SK-N-SH (cell line): ENCODE data around the gene NAT8L. TPM values are rescaled to one million over a fixed set of nuclear protein-coding genes. Genes with fewer than 3 reads are reported as not detected.

Experiments used
- CTCF ChIA-PET: fragments of 300-600, 350-600 bp; formaldehyde crosslinking; extraction: SDS; loops from one replicate; lab custom pipeline; 2021; lab: Yijun Ruan, JAX
- POLR2A ChIA-PET: fragments of 350-600 bp; sonication (Branson Sonifier 250); formaldehyde crosslinking; extraction: SDS; loops from one replicate; lab custom pipeline; 2020; ENCODE audit warnings: antibody characterized with exemption, inconsistent platforms; lab: Yijun Ruan, JAX
- DNase-seq: peaks from one replicate; pipeline ENCODE4 v3.0.0; 2012
- H2AFZ ChIP-seq: fragments of 200-600 bp; sonication (generic); 2 replicates; pipeline ENCODE4 v1.8.1; 2016; ENCODE audit warnings: antibody characterized with exemption, mild to moderate bottlenecking, low read depth
- H3F3A ChIP-seq: fragments of 200-600 bp; sonication (generic); replicated peaks from 2 replicates; pipeline ENCODE3; 2016; ENCODE audit warnings: antibody characterized with exemption, mild to moderate bottlenecking; ENCODE audit not compliant: insufficient read depth
- H3K27ac ChIP-seq, 2 experiments: fragments of 200-500 bp in 1 of 2; fragments of 200-600 bp in 1 of 2; sonication (Bioruptor generic) in 1 of 2; sonication (generic), shearing (Covaris generic) in 1 of 2; 2 replicates each; pipeline versions ENCODE4 v1.5.1 to v1.6.1; 2014 to 2016; ENCODE audit warnings: low read depth in 2 of 2, inconsistent platforms in 1 of 2, low read length in 1 of 2, mild to moderate bottlenecking in 1 of 2, mixed read lengths in 1 of 2
- H3K27me3 ChIP-seq: fragments of 200-600 bp; sonication (generic), shearing (Covaris generic); 2 replicates; pipeline ENCODE4 v1.6.1; 2016; ENCODE audit warnings: mixed run types; ENCODE audit not compliant: insufficient read depth
- H3K36me3 ChIP-seq, 2 experiments: fragments of 200-500 bp in 1 of 2; fragments of 200-600 bp in 1 of 2; sonication (Bioruptor generic) in 1 of 2; sonication (generic) in 1 of 2; replicated peaks in 1 of 2; 2 replicates each; pipeline versions ENCODE3 to v1.5.1; 2014 to 2016; ENCODE audit warnings: low read length in 1 of 2, mild to moderate bottlenecking in 1 of 2; ENCODE audit not compliant: insufficient read depth in 2 of 2, control insufficient read depth in 1 of 2
- H3K4me1 ChIP-seq, 2 experiments: fragments of 200-500 bp in 1 of 2; fragments of 200-600 bp in 1 of 2; sonication (Bioruptor generic) in 1 of 2; sonication (generic), shearing (Covaris generic) in 1 of 2; 2 replicates each; pipeline versions ENCODE4 v1.5.1 to v1.6.1; 2014 to 2016; ENCODE audit warnings: low read depth in 1 of 2, low read length in 1 of 2, mixed run types in 1 of 2; ENCODE audit not compliant: insufficient read depth in 2 of 2, control insufficient read depth in 1 of 2
- H3K4me2 ChIP-seq: fragments of 200-600 bp; sonication (generic), shearing (Covaris generic); 2 replicates; pipeline ENCODE4 v1.6.1; 2017; ENCODE audit warnings: mixed run types
- H3K4me3 ChIP-seq, 2 experiments: fragments of 200-500 bp in 1 of 2; fragments of 200-600 bp in 1 of 2; sonication (Bioruptor generic) in 1 of 2; sonication (generic), shearing (Covaris generic) in 1 of 2; 2 replicates each; pipeline versions ENCODE4 v1.5.1 to v1.8.1; 2014 to 2016; ENCODE audit warnings: low read depth in 2 of 2, inconsistent platforms in 1 of 2, low read length in 1 of 2, mild to moderate bottlenecking in 1 of 2, mixed read lengths in 1 of 2, moderate library complexity in 1 of 2
- H3K79me2 ChIP-seq: fragments of 200-600 bp; sonication (generic); 2 replicates; pipeline ENCODE4 v1.8.1; 2017; ENCODE audit warnings: mild to moderate bottlenecking; ENCODE audit not compliant: insufficient read depth
- H3K9ac ChIP-seq: fragments of 200-600 bp; sonication (generic); 2 replicates; pipeline ENCODE4 v1.6.1; 2017; ENCODE audit warnings: mixed run types
- H3K9me2 ChIP-seq: fragments of 200-600 bp; sonication (generic); 2 replicates; pipeline ENCODE4 v1.6.1; 2017; ENCODE audit warnings: mixed run types
- H3K9me3 ChIP-seq: fragments of 200-600 bp; sonication (generic); 2 replicates; pipeline ENCODE4 v1.6.1; 2017; ENCODE audit warnings: mixed run types, mild to moderate bottlenecking, moderate library complexity
- H4K20me1 ChIP-seq: fragments of 200-600 bp; sonication (generic); 2 replicates; pipeline ENCODE4 v1.6.1; 2017; ENCODE audit warnings: mild to moderate bottlenecking, mixed run types; ENCODE audit not compliant: insufficient read depth
- EP300 ChIP-seq, 2 experiments: IDR thresholded peaks; 2 replicates each; pipeline versions ENCODE4 v1.4.0 to v1.6.1; 2012; ENCODE audit warnings: borderline replicate concordance in 1 of 2, low read depth in 1 of 2, low read length in 1 of 2
- IRF3 ChIP-seq: fragments of 150-350 bp; IDR thresholded peaks from 2 replicates; pipeline ENCODE4 v1.6.1; 2016; ENCODE audit warnings: mild to moderate bottlenecking, low read depth, low read length
- JUND ChIP-seq: IDR thresholded peaks from 2 replicates; pipeline ENCODE4 v1.4.0; 2012
- PBX3 ChIP-seq: IDR thresholded peaks from 2 replicates; pipeline ENCODE4; 2012
- RAD21 ChIP-seq: IDR thresholded peaks from 2 replicates; pipeline ENCODE4 v1.6.1; 2012; ENCODE audit warnings: mild to moderate bottlenecking, low read length
- RCOR1 ChIP-seq: fragments of 150-350 bp; IDR thresholded peaks from 2 replicates; pipeline ENCODE4 v1.6.1; 2017; ENCODE audit warnings: antibody characterized with exemption, low read length
- SMC3 ChIP-seq: IDR thresholded peaks from 2 replicates; pipeline ENCODE4 v1.6.1; 2012; ENCODE audit warnings: low read depth, low read length, improper control_type of control experiment
- TAF1 ChIP-seq: IDR thresholded peaks from 2 replicates; pipeline ENCODE4 v1.6.1; 2012; ENCODE audit warnings: low read depth, mild to moderate bottlenecking, low read length, moderate library complexity, borderline replicate concordance
- TCF12 ChIP-seq: IDR thresholded peaks from 2 replicates; pipeline ENCODE4 v1.4.0; 2012
- TEAD4 ChIP-seq: IDR thresholded peaks from 2 replicates; pipeline ENCODE4 v1.4.0; 2012; ENCODE audit warnings: mild to moderate bottlenecking, borderline replicate concordance; ENCODE audit not compliant: insufficient read depth
- USF1 ChIP-seq: IDR thresholded peaks from 2 replicates; pipeline ENCODE4 v1.4.0; 2012; ENCODE audit warnings: low read depth, borderline replicate concordance
- YY1 ChIP-seq: IDR thresholded peaks from 2 replicates; pipeline ENCODE4 v1.4.0; 2012; ENCODE audit warnings: low read depth, mild to moderate bottlenecking
- WGBS: methylation state at CpG from one replicate; pipeline ENCODE4 v1.1.6; 2017; ENCODE audit warnings: low lambda C conversion rate; 5-methylcytosine and 5-hydroxymethylcytosine counted together
- polyA plus RNA-seq, 3 experiments: library from polyadenylated mRNA; depleted of rRNA; stranded (reverse); fragments of >200 nt; gene quantifications; 2 replicates each; pipeline ENCODE4 v1.2.3, GENCODE V29; 2012

The NAT8L gene
- polyA plus RNA-seq, 1 of the 3 experiments (the other 2 are of a cell fraction) = 0.43 TPM

GRCh38 chr4:2049381-2049780 is 9.7 kb upstream of the NAT8L start:
- Histone ChIP-seq H3K4me1 (no peaks in the 10 kb centered on the region), H2AFZ (no peak overlapping the region), H4K20me1 (no peaks in the 10 kb centered on the region), H3K9me2 (no peaks in the 10 kb centered on the region), H3F3A (peaks cover 8% of the 10 kb centered on the region), H3K79me2 (no peaks in the 10 kb centered on the region), H3K9me3 (no peaks in the 10 kb centered on the region), H3K9ac (no peak overlapping the region), H3K36me3 (no peaks in the 10 kb centered on the region), H3K4me3 (no peak overlapping the region), H3K27me3 (no peaks in the 10 kb centered on the region; the same call in 1 of the 2 replicates), H3K4me2 (no peak overlapping the region), H3K27ac (no peak overlapping the region)
- TF ChIP-seq PBX3 = no peak
- TF ChIP-seq TAF1 = no peak
- TF ChIP-seq TEAD4 = no peak
- TF ChIP-seq RCOR1 = no peak
- TF ChIP-seq USF1 = no peak
- no peak for TF ChIP-seq EP300 (IDR thresholded peaks at IDR 0.05; ENCODE audit: borderline replicate concordance in 1 of 2, low read depth in 1 of 2, low read length in 1 of 2)
- WGBS = 82% methylated on average over 7 of the region's 7 CpGs
- ChIA-PET POLR2A (no interaction called here), CTCF (interaction anchor here (2.5 kb wide), 1 partner anchor 14 kb away, joined by 6 read pairs; no protein-coding TSS in a partner anchor)
- no peak for DNase-seq

- Histone ChIP-seq H3K4me1 (no peaks in the 10 kb centered on the region), H3K9ac (no peak overlapping the region), H3K27ac (no peak overlapping the region), H3K9me2 (no peaks in the 10 kb centered on the region), H3K4me3 (no peak overlapping the region), H3F3A (peaks cover 8% of the 10 kb centered on the region), H3K27me3 (no peaks in the 10 kb centered on the region; the same call in 1 of the 2 replicates), H3K4me2 (no peak overlapping the region), H4K20me1 (no peaks in the 10 kb centered on the region), H2AFZ (no peak overlapping the region), H3K79me2 (no peaks in the 10 kb centered on the region), H3K36me3 (no peaks in the 10 kb centered on the region), H3K9me3 (no peaks in the 10 kb centered on the region)
- WGBS = 88% methylated on average over 6 of the region's 7 CpGs
- ChIA-PET CTCF (interaction anchor here (2.5 kb wide), 1 partner anchor 13 kb away, joined by 6 read pairs; no protein-coding TSS in a partner anchor), POLR2A (no interaction called here)
- no peak for DNase-seq
- no peak for TF ChIP-seq YY1
- no peak for TF ChIP-seq JUND
- TF ChIP-seq RAD21 = no peak
- no peak for TF ChIP-seq IRF3
- TF ChIP-seq SMC3 = no peak
- no peak for TF ChIP-seq TCF12
These were observed 9.3 kb upstream of the NAT8L start for GRCh38 chr4:2049811-2050210.
